Measurements from ENCODE around the gene IQCH. TPM values are rescaled to one million over a fixed set of nuclear protein-coding genes. Genes with fewer than 3 reads are reported as not detected.
A peak's percentile ranks its signal among the peaks of the same experiment; 100 is the strongest.

IQCH gene
- total and polyA plus RNA-seq, 8 donors: 0.49 to 1.6 (median 1.2) TPM

DNA sequence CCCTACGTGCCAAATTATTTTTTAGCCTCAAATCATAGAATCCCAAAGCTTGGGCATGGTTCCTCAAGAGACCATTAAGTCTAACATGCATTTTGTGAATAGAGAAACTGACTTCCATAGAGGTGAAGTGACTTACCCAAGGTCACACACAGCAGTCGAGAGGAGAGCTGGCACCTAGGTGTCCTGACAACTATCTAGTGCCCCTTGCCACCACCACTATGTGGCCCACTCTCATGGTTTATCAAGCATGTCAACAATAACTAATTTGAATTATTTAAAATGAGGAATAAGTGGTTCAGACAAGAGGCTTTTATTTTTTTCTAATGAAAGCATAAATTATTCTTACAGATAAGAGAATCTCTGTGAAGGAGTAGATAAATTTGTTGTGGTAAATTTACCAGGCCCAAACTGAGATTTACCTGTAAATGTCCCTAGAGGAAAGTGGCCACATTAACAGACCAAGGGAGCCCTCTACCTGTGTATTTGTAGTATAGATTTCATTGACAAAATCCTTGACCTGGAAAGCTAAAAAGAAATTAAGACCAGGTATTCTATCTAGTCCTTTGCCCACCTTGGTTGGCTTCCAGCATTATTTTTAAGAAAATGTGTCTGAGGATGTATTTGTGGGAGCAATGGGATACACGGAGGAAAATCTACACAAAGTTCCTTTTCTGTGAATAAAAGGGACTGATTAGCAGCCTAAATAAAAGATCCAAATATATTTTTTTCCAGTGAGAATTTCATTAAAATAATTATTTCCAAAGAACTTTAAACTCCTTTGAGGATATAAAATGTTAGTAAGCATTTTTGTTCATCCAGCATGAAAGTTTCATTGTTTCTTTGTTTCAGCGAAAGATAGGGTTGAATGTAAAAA lies 49.1 kb downstream of the IQCH start:
- FAIRE-seq: no peak
- intact Hi-C loops (cut with DNase I): loop anchor here in 1 of 3 donors (10.0 kb wide), 1 partner anchor 359 kb away; no protein-coding TSS in a partner anchor

DNA sequence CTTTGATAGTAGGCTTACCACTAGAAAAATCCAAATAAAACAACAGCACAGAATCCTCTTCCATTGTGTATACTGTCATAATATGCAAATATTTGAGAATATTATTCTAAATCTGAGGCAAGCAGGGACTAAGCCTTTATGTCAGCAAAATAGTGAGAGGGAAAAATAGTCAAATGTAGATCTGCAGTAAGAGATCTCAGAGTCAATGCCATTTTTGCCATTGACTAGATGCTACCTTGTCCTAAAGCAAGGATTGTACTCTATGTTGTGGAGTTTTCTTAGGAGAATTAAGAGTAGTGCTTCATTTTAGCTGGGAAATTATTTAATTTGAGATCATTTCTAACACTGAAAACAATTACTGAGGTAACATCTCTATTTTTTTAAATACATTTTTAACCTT lies 50.2 kb downstream of the IQCH start:
- no peak for FAIRE-seq

More for the DNA sequence above, 49.1 kb downstream of the IQCH start:
- ATAC-seq (peak in 3 of 4 donors; percentile 54 to 83 (median 82)), DNase-seq (peak in 2 of 6 donors; percentile 3 to 17)
- H3K4me1 ChIP-seq: no peaks in the 10 kb centered on the region
- H3K27ac ChIP-seq: no peak overlapping the region
- no peaks in the 10 kb centered on the region for H3K9me3 ChIP-seq
- 52 to 59% methylated on average over 4 of the region's 4 CpGs for WGBS, 2 donors
- TF ChIP-seq, protein P1, sequence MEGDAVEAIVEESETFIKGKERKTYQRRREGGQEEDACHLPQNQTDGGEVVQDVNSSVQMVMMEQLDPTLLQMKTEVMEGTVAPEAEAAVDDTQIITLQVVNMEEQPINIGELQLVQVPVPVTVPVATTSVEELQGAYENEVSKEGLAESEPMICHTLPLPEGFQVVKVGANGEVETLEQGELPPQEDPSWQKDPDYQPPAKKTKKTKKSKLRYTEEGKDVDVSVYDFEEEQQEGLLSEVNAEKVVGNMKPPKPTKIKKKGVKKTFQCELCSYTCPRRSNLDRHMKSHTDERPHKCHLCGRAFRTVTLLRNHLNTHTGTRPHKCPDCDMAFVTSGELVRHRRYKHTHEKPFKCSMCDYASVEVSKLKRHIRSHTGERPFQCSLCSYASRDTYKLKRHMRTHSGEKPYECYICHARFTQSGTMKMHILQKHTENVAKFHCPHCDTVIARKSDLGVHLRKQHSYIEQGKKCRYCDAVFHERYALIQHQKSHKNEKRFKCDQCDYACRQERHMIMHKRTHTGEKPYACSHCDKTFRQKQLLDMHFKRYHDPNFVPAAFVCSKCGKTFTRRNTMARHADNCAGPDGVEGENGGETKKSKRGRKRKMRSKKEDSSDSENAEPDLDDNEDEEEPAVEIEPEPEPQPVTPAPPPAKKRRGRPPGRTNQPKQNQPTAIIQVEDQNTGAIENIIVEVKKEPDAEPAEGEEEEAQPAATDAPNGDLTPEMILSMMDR (IDR thresholded peaks at IDR 0.05): peak in 3 of 4 donors; percentile 10 to 45 (median 34)
- no peak overlapping the region for H3K4me3 ChIP-seq
- H3K36me3 ChIP-seq: no peaks in the 10 kb centered on the region
- no peaks in the 10 kb centered on the region for H3K27me3 ChIP-seq

DNA sequence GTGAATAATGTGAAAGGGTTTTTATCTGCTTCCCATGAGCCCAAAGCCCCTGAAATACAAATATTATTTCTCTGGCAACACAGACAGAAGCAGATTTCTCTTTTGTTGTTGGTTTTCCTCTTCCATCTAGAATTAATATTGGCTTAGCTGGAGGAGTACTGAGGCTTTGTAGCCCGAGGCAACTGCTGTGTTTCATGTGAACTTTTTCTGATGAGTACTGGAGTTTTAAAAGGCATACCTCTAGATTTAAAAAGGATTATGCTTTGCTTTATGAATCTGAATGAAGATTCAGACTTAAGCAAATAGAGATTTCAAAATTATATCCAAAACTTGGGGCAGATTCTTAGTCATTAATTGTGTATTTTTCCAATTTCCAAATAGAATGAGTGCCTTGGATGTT lies 50.9 kb downstream of the IQCH start:
- no peak for FAIRE-seq
- TF ChIP-seq, protein P1 (IDR thresholded peaks at IDR 0.05): no peak
- intact Hi-C loops (cut with DNase I): loop anchor here (5.0 to 10.0 kb wide), 2 partner anchors 358 to 361 kb away; no protein-coding TSS in a partner anchor
- Histone ChIP-seq H3K36me3 (no peaks in the 10 kb centered on the region), H3K9me3 (no peaks in the 10 kb centered on the region), H3K27ac (no peak overlapping the region), H3K27me3 (no peaks in the 10 kb centered on the region), H3K4me1 (no peaks in the 10 kb centered on the region), H3K4me3 (no peak overlapping the region)
- 34 to 35% methylated on average over 1 of the region's 1 CpG for whole genome bisulfite sequencing, 2 donors
- ATAC-seq: no peak
- no peak for DNase-seq

More for the DNA sequence above, 50.2 kb downstream of the IQCH start:
- no peaks in the 10 kb centered on the region for H3K9me3 ChIP-seq
- TF ChIP-seq, protein P1 (IDR thresholded peaks at IDR 0.05): no peak
- no peaks in the 10 kb centered on the region for H3K27me3 ChIP-seq
- DNase-seq: no peak
- H3K4me3 ChIP-seq: no peak overlapping the region
- intact Hi-C loops (cut with DNase I): loop anchor here (5.0 to 10.0 kb wide), 2 partner anchors 357 to 360 kb away; no protein-coding TSS in a partner anchor
- no peak overlapping the region for H3K27ac ChIP-seq
- ATAC-seq: no peak
- H3K4me1 ChIP-seq: no peaks in the 10 kb centered on the region
- no peaks in the 10 kb centered on the region for H3K36me3 ChIP-seq

DNA sequence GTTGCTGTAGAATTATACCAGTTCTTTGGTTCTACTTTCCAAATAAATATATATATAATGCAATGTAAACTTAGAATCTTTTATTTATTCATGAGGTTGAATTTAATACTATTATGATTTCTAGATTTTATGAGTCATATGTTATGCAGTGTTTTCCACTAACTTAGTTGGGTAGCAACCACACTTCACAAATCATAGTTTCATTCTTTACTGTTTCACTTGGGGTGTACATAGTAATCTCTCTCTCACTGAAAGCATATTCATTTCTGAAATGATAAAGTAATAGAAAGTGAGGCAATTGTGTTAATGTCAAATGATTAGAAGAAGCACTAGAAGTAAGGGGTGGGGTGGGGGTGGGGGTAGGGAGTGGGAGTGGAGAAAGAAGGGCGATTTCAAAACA lies 52.6 kb downstream of the IQCH start:
- ATAC-seq (no peak), FAIRE-seq (no peak), DNase-seq (no peak)
- Histone ChIP-seq H3K27ac (no peak overlapping the region), H3K4me3 (no peak overlapping the region), H3K27me3 (no peaks in the 10 kb centered on the region), H3K4me1 (no peaks in the 10 kb centered on the region), H3K36me3 (no peaks in the 10 kb centered on the region), H3K9me3 (no peaks in the 10 kb centered on the region)
- WGBS, 2 donors: 74 to 82% methylated on average over 1 of the region's 1 CpG
- TF ChIP-seq, protein P1 (IDR thresholded peaks at IDR 0.05): no peak
- intact Hi-C loops (cut with DNase I): loop anchor here (5.0 to 10.0 kb wide), 2 partner anchors 360 to 362 kb away; no protein-coding TSS in a partner anchor

All from pancreas (tissue), 10 donors.